ENCODE measurements around the gene KLHDC9.

The KLHDC9 gene

DNA sequence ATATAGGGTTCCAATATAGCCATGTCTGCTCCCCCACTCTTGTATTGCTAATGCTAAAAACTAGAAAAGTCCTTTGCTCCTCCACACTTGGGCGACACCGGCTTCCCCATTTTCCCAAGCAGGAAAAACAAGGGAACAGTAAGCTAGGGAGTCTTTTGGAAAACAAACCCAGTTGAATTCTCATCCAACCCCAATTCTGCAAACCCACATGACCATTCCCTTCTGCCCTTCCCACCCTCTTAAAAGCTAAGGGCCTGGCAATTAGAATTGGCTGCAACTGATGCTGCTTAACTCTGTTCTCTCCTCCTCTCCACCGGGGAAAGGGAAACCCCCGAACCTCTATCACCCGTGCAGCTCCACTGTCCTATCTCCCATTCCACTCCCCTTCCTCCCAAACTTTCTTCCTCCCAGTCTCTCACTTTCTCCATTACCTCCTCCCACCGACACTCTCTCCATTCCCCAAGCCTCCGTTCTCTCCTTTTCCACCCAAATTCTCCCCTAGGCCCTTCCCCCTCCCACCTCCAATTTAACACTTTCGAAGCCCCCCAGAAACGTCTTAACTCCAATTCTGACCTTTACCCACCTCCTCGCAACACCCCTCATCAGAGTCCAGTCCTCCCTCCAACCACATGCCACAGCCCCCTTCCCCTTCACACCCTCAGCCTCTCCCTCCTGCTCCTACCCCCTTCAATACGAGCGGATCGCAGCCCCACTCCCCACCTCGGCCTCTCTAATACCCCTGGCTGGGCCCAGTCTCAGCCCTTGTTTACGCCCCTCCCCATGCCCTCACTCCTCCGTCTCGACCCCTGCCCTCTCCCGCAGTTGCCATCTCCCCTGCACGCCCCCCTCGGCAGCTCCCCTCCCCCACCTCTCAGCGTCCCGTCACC, 33.6 kb downstream of the KLHDC9 start:
- ATAC-seq, result peak; percentile 18
- TF ChIP-seq ZFP3 (CRISPR knock-in tag; IDR thresholded peaks at IDR 0.05), result no peak
- no peak for TF ChIP-seq ZC3H10 (CRISPR knock-in tag; IDR thresholded peaks at IDR 0.05)
- no peak for TF ChIP-seq ZNF565 (CRISPR knock-in tag; conservative IDR thresholded peaks at IDR 0.05; ENCODE audit: low read depth)
- TF ChIP-seq, protein P1, sequence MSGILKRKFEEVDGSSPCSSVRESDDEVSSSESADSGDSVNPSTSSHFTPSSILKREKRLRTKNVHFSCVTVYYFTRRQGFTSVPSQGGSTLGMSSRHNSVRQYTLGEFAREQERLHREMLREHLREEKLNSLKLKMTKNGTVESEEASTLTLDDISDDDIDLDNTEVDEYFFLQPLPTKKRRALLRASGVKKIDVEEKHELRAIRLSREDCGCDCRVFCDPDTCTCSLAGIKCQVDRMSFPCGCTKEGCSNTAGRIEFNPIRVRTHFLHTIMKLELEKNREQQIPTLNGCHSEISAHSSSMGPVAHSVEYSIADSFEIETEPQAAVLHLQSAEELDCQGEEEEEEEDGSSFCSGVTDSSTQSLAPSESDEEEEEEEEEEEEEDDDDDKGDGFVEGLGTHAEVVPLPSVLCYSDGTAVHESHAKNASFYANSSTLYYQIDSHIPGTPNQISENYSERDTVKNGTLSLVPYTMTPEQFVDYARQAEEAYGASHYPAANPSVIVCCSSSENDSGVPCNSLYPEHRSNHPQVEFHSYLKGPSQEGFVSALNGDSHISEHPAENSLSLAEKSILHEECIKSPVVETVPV (CRISPR knock-in tag; IDR thresholded peaks at IDR 0.05), result no peak
- no peak for TF ChIP-seq PPARA (CRISPR knock-in tag; IDR thresholded peaks at IDR 0.05; ENCODE audit: borderline replicate concordance)
- no peak for TF ChIP-seq BACH2 (CRISPR knock-in tag; IDR thresholded peaks at IDR 0.05; ENCODE audit: borderline replicate concordance)
- TF ChIP-seq RARB (CRISPR knock-in tag; IDR thresholded peaks at IDR 0.05), result no peak
- no peak for TF ChIP-seq ESRRG (CRISPR knock-in tag; IDR thresholded peaks at IDR 0.05)
- no peak for TF ChIP-seq TOX (CRISPR knock-in tag; IDR thresholded peaks at IDR 0.05; ENCODE audit: borderline replicate concordance)
- no peak for TF ChIP-seq CSDC2 (CRISPR knock-in tag; IDR thresholded peaks at IDR 0.05)
- no peak for TF ChIP-seq ZNF8 (CRISPR knock-in tag; IDR thresholded peaks at IDR 0.05)

DNA sequence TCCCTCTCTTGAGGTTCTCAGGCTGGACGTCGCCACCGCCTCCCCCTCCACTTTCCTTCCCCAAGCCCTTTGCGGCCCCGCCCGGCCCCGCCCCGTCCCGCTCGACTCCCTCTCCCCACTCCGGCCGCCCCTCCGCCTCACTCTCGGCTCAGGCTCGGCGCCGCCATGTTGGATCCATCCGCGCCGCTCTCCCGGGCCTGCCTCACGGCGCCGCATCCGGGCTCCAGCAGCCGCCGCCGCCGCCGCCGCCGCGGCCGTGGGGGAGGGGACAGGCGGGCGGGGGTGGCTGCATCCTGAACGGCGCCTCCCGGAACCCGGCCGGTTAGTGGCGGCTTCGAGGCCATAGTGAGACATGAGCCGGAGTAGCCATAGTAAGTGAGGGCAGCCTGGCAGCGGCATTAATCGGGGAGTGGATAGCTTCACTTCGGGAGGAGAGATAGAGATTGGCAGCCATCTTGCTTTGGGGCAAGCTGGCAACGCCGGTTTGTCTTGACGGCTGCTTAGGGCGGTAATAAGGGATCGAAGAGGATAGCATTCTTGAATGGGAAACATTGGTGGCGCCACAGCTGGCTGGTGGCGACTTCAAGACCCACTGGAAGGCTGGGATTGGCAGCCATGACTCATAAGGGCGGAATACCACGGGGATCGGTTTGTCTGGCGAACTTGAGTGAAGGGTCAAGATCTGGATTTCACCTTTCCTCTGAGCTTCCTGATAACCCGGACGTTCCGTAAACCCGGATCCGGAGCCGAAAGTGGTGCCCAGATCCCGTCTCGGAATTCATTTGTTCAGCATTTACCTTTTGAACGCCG, 34.5 kb downstream of the KLHDC9 start, which contains the start of gene DEDD:
Gene DEDD (minus strand): TSS at position 258 of the 810 bp plus-strand sequence. CDS start 8,205 bp downstream, outside the sequence.
- ATAC-seq, result peak; percentile 95
- TF ChIP-seq PPARA (CRISPR knock-in tag; IDR thresholded peaks at IDR 0.05; ENCODE audit: borderline replicate concordance) (no peak), ZNF8 (CRISPR knock-in tag; IDR thresholded peaks at IDR 0.05) (no peak), TOX (CRISPR knock-in tag; IDR thresholded peaks at IDR 0.05; ENCODE audit: borderline replicate concordance) (0 out of 2 replicates have a peak, but pooled peaks have one; percentile 6), CSDC2 (CRISPR knock-in tag; IDR thresholded peaks at IDR 0.05) (peak; percentile 69; the same call in 1 of the 2 replicates)
- TF ChIP-seq, protein P2, sequence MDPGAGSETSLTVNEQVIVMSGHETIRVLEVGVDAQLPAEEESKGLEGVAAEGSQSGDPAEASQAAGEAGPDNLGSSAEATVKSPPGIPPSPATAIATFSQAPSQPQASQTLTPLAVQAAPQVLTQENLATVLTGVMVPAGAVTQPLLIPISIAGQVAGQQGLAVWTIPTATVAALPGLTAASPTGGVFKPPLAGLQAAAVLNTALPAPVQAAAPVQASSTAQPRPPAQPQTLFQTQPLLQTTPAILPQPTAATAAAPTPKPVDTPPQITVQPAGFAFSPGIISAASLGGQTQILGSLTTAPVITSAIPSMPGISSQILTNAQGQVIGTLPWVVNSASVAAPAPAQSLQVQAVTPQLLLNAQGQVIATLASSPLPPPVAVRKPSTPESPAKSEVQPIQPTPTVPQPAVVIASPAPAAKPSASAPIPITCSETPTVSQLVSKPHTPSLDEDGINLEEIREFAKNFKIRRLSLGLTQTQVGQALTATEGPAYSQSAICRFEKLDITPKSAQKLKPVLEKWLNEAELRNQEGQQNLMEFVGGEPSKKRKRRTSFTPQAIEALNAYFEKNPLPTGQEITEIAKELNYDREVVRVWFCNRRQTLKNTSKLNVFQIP (CRISPR knock-in tag; IDR thresholded peaks at IDR 0.05; ENCODE audit: borderline replicate concordance, low read depth), result peak; percentile 24; the same call in 1 of the 2 replicates
- TF ChIP-seq, protein P3, sequence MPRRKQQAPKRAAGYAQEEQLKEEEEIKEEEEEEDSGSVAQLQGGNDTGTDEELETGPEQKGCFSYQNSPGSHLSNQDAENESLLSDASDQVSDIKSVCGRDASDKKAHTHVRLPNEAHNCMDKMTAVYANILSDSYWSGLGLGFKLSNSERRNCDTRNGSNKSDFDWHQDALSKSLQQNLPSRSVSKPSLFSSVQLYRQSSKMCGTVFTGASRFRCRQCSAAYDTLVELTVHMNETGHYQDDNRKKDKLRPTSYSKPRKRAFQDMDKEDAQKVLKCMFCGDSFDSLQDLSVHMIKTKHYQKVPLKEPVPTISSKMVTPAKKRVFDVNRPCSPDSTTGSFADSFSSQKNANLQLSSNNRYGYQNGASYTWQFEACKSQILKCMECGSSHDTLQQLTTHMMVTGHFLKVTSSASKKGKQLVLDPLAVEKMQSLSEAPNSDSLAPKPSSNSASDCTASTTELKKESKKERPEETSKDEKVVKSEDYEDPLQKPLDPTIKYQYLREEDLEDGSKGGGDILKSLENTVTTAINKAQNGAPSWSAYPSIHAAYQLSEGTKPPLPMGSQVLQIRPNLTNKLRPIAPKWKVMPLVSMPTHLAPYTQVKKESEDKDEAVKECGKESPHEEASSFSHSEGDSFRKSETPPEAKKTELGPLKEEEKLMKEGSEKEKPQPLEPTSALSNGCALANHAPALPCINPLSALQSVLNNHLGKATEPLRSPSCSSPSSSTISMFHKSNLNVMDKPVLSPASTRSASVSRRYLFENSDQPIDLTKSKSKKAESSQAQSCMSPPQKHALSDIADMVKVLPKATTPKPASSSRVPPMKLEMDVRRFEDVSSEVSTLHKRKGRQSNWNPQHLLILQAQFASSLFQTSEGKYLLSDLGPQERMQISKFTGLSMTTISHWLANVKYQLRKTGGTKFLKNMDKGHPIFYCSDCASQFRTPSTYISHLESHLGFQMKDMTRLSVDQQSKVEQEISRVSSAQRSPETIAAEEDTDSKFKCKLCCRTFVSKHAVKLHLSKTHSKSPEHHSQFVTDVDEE (CRISPR knock-in tag; IDR thresholded peaks at IDR 0.05), result peak; percentile 69

DNA sequence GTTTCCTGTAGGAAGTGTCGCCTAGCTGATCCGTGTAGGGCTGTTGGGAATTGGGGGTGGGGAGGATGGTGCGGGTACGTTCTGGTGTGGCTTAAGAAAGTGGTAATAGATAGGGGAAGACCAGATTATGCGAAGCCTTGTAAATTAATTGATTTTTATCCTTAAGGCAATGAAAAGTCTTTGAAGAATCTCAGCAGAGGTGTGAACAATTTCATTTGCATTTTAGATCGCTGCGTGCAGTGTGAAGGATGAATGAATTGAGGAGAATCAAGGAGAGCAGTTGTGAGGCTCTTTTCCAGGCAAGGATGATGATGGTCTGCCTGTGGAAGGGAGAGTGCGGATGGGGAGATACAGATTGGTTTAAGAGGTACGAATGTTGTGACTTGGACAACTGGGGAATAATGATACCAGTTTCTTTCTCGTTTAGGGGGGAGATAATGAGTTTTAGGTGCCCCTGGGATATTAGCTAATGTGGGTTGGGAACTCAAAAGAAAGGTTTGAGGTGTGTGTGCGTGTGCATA, 35.1 kb downstream of the KLHDC9 start:
- peak; percentile 11 for ATAC-seq

DNA sequence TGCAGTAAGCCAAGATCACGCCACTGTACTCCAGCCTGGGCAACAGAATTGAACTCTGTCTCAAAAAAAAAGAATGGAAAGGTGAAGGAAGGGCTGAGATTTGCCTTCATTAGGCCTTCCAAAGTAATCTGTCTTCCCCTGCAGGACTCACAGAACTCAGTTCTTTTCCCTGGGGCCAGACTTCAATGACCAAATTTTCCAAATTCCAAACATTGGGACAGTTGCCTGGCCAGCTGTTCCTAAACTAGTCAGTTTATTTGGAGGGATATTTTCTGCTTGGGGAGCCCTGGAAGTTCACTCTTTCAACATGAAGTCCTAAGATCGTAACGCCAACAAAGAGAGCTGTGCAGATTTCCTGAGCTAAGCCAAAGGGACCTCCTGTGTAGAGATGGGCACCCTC, 39.7 kb downstream of the KLHDC9 start:
- TF ChIP-seq ZNF8 (CRISPR knock-in tag; IDR thresholded peaks at IDR 0.05) (no peak), ISL1 (CRISPR knock-in tag; IDR thresholded peaks at IDR 0.05) (no peak), ZC3H10 (CRISPR knock-in tag; IDR thresholded peaks at IDR 0.05) (no peak), ESRRG (CRISPR knock-in tag; IDR thresholded peaks at IDR 0.05) (no peak), ZFP30 (CRISPR knock-in tag; IDR thresholded peaks at IDR 0.05) (no peak), GLIS3 (CRISPR knock-in tag; IDR thresholded peaks at IDR 0.05) (no peak), BACH2 (CRISPR knock-in tag; IDR thresholded peaks at IDR 0.05; ENCODE audit: borderline replicate concordance) (no peak)
- TF ChIP-seq, protein P3 (CRISPR knock-in tag; IDR thresholded peaks at IDR 0.05), result no peak
- TF ChIP-seq, protein P2 (CRISPR knock-in tag; IDR thresholded peaks at IDR 0.05; ENCODE audit: borderline replicate concordance, low read depth), result no peak
- ATAC-seq, result no peak

More for the DNA sequence above, 35.1 kb downstream of the KLHDC9 start:
- TF ChIP-seq CSDC2 (CRISPR knock-in tag; IDR thresholded peaks at IDR 0.05), result no peak
- no peak for TF ChIP-seq ZNF565 (CRISPR knock-in tag; conservative IDR thresholded peaks at IDR 0.05; ENCODE audit: low read depth)
- TF ChIP-seq, protein P4, sequence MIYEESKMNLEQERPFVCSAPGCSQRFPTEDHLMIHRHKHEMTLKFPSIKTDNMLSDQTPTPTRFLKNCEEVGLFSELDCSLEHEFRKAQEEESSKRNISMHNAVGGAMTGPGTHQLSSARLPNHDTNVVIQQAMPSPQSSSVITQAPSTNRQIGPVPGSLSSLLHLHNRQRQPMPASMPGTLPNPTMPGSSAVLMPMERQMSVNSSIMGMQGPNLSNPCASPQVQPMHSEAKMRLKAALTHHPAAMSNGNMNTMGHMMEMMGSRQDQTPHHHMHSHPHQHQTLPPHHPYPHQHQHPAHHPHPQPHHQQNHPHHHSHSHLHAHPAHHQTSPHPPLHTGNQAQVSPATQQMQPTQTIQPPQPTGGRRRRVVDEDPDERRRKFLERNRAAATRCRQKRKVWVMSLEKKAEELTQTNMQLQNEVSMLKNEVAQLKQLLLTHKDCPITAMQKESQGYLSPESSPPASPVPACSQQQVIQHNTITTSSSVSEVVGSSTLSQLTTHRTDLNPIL (CRISPR knock-in tag; IDR thresholded peaks at IDR 0.05; ENCODE audit: low read depth), result no peak

Measured in SK-N-SH treated with all-trans-retinoic acid at 6 μM for 48 hours (cell line).